Mesothelial cell of epicardium (in vitro differentiated cells): Measurements from ENCODE around the gene MYO1D. TPM values are rescaled to one million over a fixed set of nuclear protein-coding genes. Genes with fewer than 3 reads are reported as not detected.

Experiments used
- DNase-seq, 2 experiments: peaks; one replicate each; pipeline ENCODE4 v3.0.0; 2021; ENCODE audit warnings: low spot score in 2 of 2; ENCODE audit not compliant: unreplicated experiment in 2 of 2
- H3K27ac Mint-ChIP-seq: 2 replicates; pipeline ENCODE4 v1.8.0; 2021; ENCODE audit warnings: mixed read lengths
- H3K27me3 Mint-ChIP-seq: 2 replicates; pipeline ENCODE4 v1.8.0; 2021; ENCODE audit warnings: low read depth, mixed read lengths
- H3K36me3 Mint-ChIP-seq: 2 replicates; pipeline ENCODE4 v1.8.0; 2021; ENCODE audit warnings: mixed read lengths
- H3K4me1 Mint-ChIP-seq: 2 replicates; pipeline ENCODE4 v1.8.0; 2021; ENCODE audit warnings: mixed read lengths
- H3K4me3 Mint-ChIP-seq: 2 replicates; pipeline ENCODE4 v1.8.0; 2021; ENCODE audit warnings: mild to moderate bottlenecking, moderate library complexity, mixed read lengths
- H3K9me3 Mint-ChIP-seq: 2 replicates; pipeline ENCODE4 v1.8.0; 2021; ENCODE audit warnings: mixed read lengths
- CTCF ChIP-seq: fragments of 200-600 bp; sonication (generic); IDR thresholded peaks from one replicate; pipeline ENCODE4 v1.5.0; 2021; ENCODE audit warnings: antibody characterized with exemption; ENCODE audit not compliant: unreplicated experiment
- total RNA-seq: library from RNA; stranded (reverse); gene quantifications from 3 replicates; pipeline ENCODE4 v1.2.1, GENCODE V29; 2021

The MYO1D gene
- total RNA-seq, 1 donor from 2014 or later, result 48.6 TPM

GRCh38 chr17:32752934-32753333 lies 124.0 kb downstream of the MYO1D start:
- no peak for TF ChIP-seq CTCF
- peaks cover 8% of the 10 kb centered on the region for H3K9me3 Mint-ChIP-seq
- peaks cover 13% of the 10 kb centered on the region for H3K36me3 Mint-ChIP-seq
- no peak overlapping the region for H3K27ac Mint-ChIP-seq
- no peak for DNase-seq
- H3K27me3 Mint-ChIP-seq, result no peaks in the 10 kb centered on the region
- peaks cover 3% of the 10 kb centered on the region for H3K4me1 Mint-ChIP-seq
- H3K4me3 Mint-ChIP-seq, result no peak overlapping the region

- peaks cover 27% of the 10 kb centered on the region for H3K36me3 Mint-ChIP-seq
- no peak overlapping the region for H3K4me3 Mint-ChIP-seq
- H3K4me1 Mint-ChIP-seq, result no peaks in the 10 kb centered on the region
- peaks cover 7% of the 10 kb centered on the region for H3K9me3 Mint-ChIP-seq
- H3K27ac Mint-ChIP-seq, result no peak overlapping the region
- TF ChIP-seq CTCF, result no peak
- DNase-seq, result no peak
- no peaks in the 10 kb centered on the region for H3K27me3 Mint-ChIP-seq
Measured at GRCh38 chr17:32747856-32748255, 129.1 kb downstream of the MYO1D start.

- no peaks in the 10 kb centered on the region for H3K27me3 Mint-ChIP-seq
- no peaks in the 10 kb centered on the region for H3K9me3 Mint-ChIP-seq
- peaks cover 20% of the 10 kb centered on the region for H3K36me3 Mint-ChIP-seq
- no peak for TF ChIP-seq CTCF
- H3K27ac Mint-ChIP-seq, result no peak overlapping the region
- no peak for DNase-seq
- no peaks in the 10 kb centered on the region for H3K4me1 Mint-ChIP-seq
- H3K4me3 Mint-ChIP-seq, result no peak overlapping the region
Measured at GRCh38 chr17:32746698-32747097, 130.2 kb downstream of the MYO1D start.

- no peaks in the 10 kb centered on the region for H3K9me3 Mint-ChIP-seq
- TF ChIP-seq CTCF, result no peak
- no peak for DNase-seq
- peaks cover 20% of the 10 kb centered on the region for H3K36me3 Mint-ChIP-seq
- H3K4me1 Mint-ChIP-seq, result no peaks in the 10 kb centered on the region
- H3K27me3 Mint-ChIP-seq, result no peaks in the 10 kb centered on the region
- no peak overlapping the region for H3K4me3 Mint-ChIP-seq
- H3K27ac Mint-ChIP-seq, result no peak overlapping the region
Measured at GRCh38 chr17:32746280-32746679, 130.6 kb downstream of the MYO1D start.

GRCh38 chr17:32742681-32743538 lies 134.0 kb downstream of the MYO1D start:
- Mint-ChIP-seq H3K27me3 (no peaks in the 10 kb centered on the region), H3K4me3 (no peak overlapping the region)

More at GRCh38 chr17:32742681-32743538, 134.0 kb downstream of the MYO1D start:
- Mint-ChIP-seq H3K4me1 (no peaks in the 10 kb centered on the region), H3K36me3 (peaks cover 20% of the 10 kb centered on the region), H3K9me3 (no peaks in the 10 kb centered on the region), H3K27ac (no peak overlapping the region)
- no peak for TF ChIP-seq CTCF
- DNase-seq, result no peak
